GM23338 (cell line): Measurements from ENCODE around the gene DLG2.

Source experiments
- CREB1 ChIP-seq: fragments of 250-450 bp; sonication (Bioruptor Pico); IDR thresholded peaks from 2 replicates; pipeline ENCODE4 v1.5.0; 2020; ENCODE audit warnings: low read depth, mild to moderate bottlenecking, moderate library complexity
- CTCF ChIP-seq, 2 experiments: fragments of 200-600 bp in 1 of 2; sonication (generic) in 1 of 2; conservative IDR thresholded peaks; 2 replicates each; pipeline versions ENCODE4 v1.5.1 to v1.6.1; 2016 to 2017; ENCODE audit warnings: antibody characterized with exemption in 2 of 2, low read depth in 2 of 2, mild to moderate bottlenecking in 2 of 2, moderate library complexity in 1 of 2
- EZH2 ChIP-seq: fragments of 200-600 bp; sonication (generic); IDR thresholded peaks from one replicate; pipeline ENCODE4 v1.8.0; 2017; ENCODE audit warnings: antibody characterized with exemption, mild to moderate bottlenecking, low read depth; ENCODE audit not compliant: unreplicated experiment
- EZH2phosphoT487 ChIP-seq: fragments of 200-600 bp; sonication (generic); IDR thresholded peaks from one replicate; pipeline ENCODE4 v1.8.1; 2018; ENCODE audit warnings: antibody characterized with exemption; ENCODE audit not compliant: unreplicated experiment
- JUNB ChIP-seq: IDR thresholded peaks from one replicate; pipeline ENCODE4 v1.6.1; 2016; ENCODE audit warnings: antibody characterized with exemption; ENCODE audit not compliant: unreplicated experiment
- NANOG ChIP-seq: IDR thresholded peaks from 2 replicates; pipeline ENCODE4 v1.6.1; 2016; ENCODE audit warnings: antibody characterized with exemption, borderline replicate concordance
- POLR2AphosphoS5 ChIP-seq: IDR thresholded peaks from 2 replicates; pipeline ENCODE4 v1.6.1; 2016; ENCODE audit warnings: antibody characterized with exemption, low read depth
- STAT1 ChIP-seq: IDR thresholded peaks from one replicate; pipeline ENCODE4 v1.6.1; 2016; ENCODE audit warnings: antibody characterized with exemption; ENCODE audit not compliant: unreplicated experiment
- TF ChIP-seq, protein P1 (sequence below): IDR thresholded peaks from one replicate; pipeline ENCODE4 v1.6.1; 2018; ENCODE audit warnings: antibody characterized with exemption; ENCODE audit not compliant: unreplicated experiment

- no peak for TF ChIP-seq CTCF (conservative IDR thresholded peaks at IDR 0.05; ENCODE audit: low read depth in 2 of 2)
- TF ChIP-seq, protein P1, sequence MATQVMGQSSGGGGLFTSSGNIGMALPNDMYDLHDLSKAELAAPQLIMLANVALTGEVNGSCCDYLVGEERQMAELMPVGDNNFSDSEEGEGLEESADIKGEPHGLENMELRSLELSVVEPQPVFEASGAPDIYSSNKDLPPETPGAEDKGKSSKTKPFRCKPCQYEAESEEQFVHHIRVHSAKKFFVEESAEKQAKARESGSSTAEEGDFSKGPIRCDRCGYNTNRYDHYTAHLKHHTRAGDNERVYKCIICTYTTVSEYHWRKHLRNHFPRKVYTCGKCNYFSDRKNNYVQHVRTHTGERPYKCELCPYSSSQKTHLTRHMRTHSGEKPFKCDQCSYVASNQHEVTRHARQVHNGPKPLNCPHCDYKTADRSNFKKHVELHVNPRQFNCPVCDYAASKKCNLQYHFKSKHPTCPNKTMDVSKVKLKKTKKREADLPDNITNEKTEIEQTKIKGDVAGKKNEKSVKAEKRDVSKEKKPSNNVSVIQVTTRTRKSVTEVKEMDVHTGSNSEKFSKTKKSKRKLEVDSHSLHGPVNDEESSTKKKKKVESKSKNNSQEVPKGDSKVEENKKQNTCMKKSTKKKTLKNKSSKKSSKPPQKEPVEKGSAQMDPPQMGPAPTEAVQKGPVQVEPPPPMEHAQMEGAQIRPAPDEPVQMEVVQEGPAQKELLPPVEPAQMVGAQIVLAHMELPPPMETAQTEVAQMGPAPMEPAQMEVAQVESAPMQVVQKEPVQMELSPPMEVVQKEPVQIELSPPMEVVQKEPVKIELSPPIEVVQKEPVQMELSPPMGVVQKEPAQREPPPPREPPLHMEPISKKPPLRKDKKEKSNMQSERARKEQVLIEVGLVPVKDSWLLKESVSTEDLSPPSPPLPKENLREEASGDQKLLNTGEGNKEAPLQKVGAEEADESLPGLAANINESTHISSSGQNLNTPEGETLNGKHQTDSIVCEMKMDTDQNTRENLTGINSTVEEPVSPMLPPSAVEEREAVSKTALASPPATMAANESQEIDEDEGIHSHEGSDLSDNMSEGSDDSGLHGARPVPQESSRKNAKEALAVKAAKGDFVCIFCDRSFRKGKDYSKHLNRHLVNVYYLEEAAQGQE, result no peak
- TF ChIP-seq POLR2AphosphoS5, result no peak
- TF ChIP-seq JUNB, result no peak
- TF ChIP-seq NANOG, result no peak
- no peak for TF ChIP-seq EZH2
- TF ChIP-seq STAT1, result no peak
- TF ChIP-seq CREB1 (CRISPR knock-in tag), result no peak
- TF ChIP-seq EZH2phosphoT487, result no peak
Measured at GRCh38 chr11:84290647-84291046, 1336.5 kb downstream of the DLG2 start.
